ENCODE measurements around the gene NECAP2. TPM values are rescaled to one million over a fixed set of nuclear protein-coding genes. Genes with fewer than 3 reads are reported as not detected.

The NECAP2 gene
- polyA plus RNA-seq, 3 donors from 2014 or later, result 108 to 141 (median 124) TPM

- H3K27me3 Mint-ChIP-seq (ENCODE audit: low read depth in 3 of 3), result peaks cover 4 to 19% (median 7%) of the 10 kb centered on the region in 3 donors
- no peak overlapping the region for H3K27ac Mint-ChIP-seq
- no peaks in the 10 kb centered on the region for H3K9me3 Mint-ChIP-seq
- DNase-seq, result no peak
- no peaks in the 10 kb centered on the region for H3K36me3 Mint-ChIP-seq
- peak overlapping the region; percentile 12 to 26 (median 15) for H3K4me3 Mint-ChIP-seq
- peaks cover 26 to 40% of the 10 kb centered on the region in 2 donors for H3K4me1 Mint-ChIP-seq
These were observed 1.6 kb upstream of the NECAP2 start for GRCh38 chr1:16438924-16439323.

- no peak for DNase-seq
- Mint-ChIP-seq H3K36me3 (peaks cover 0 to 5% (median 0%) of the 10 kb centered on the region in 3 donors), H3K4me1 (peaks cover 29 to 47% of the 10 kb centered on the region in 2 donors)
These were observed 424 bp upstream of the NECAP2 start for GRCh38 chr1:16440131-16440469.

GRCh38 chr1:16441282-16441665 is 750 bp downstream of the NECAP2 start:
- Mint-ChIP-seq H3K4me1 (peaks cover 31 to 47% of the 10 kb centered on the region in 2 donors), H3K27me3 (ENCODE audit: low read depth in 3 of 3) (peaks cover 4 to 17% (median 7%) of the 10 kb centered on the region in 3 donors), H3K4me3 (peak overlapping the region; percentile 91 to 94 (median 92)), H3K9me3 (no peaks in the 10 kb centered on the region), H3K27ac (peak overlapping the region; percentile 87 to 95 (median 90)), H3K36me3 (peaks cover 0 to 5% (median 0%) of the 10 kb centered on the region in 3 donors)
- no peak for DNase-seq

More at GRCh38 chr1:16440131-16440469, 424 bp upstream of the NECAP2 start:
- Mint-ChIP-seq H3K27ac (peak overlapping the region; percentile 87 to 95 (median 90)), H3K4me3 (peak overlapping the region; percentile 91 to 94 (median 92)), H3K27me3 (ENCODE audit: low read depth in 3 of 3) (peaks cover 4 to 17% (median 7%) of the 10 kb centered on the region in 3 donors), H3K9me3 (no peaks in the 10 kb centered on the region)

- Mint-ChIP-seq H3K9me3 (no peaks in the 10 kb centered on the region), H3K36me3 (peaks cover 0 to 5% (median 0%) of the 10 kb centered on the region in 3 donors), H3K4me3 (peak overlapping the region; percentile 52 to 94 (median 91)), H3K27ac (peak overlapping the region in 4 of 6 donors; percentile 66 to 95 (median 88)), H3K4me1 (peaks cover 31 to 49% of the 10 kb centered on the region in 2 donors), H3K27me3 (ENCODE audit: low read depth in 3 of 3) (peaks cover 4 to 17% (median 7%) of the 10 kb centered on the region in 3 donors)
- DNase-seq, result no peak
These were observed 1.7 kb downstream of the NECAP2 start for GRCh38 chr1:16442265-16442664.

GRCh38 chr1:16442941-16443340 is 2.4 kb downstream of the NECAP2 start:
- no peak for DNase-seq
- Mint-ChIP-seq H3K4me3 (peak overlapping the region; percentile 30 to 67 (median 54)), H3K27ac (peak overlapping the region in 5 of 6 donors; percentile 17 to 74 (median 61)), H3K36me3 (peaks cover 0 to 9% (median 0%) of the 10 kb centered on the region in 3 donors), H3K9me3 (no peaks in the 10 kb centered on the region), H3K27me3 (ENCODE audit: low read depth in 3 of 3) (peaks cover 4 to 17% (median 7%) of the 10 kb centered on the region in 3 donors), H3K4me1 (peaks cover 34 to 52% of the 10 kb centered on the region in 2 donors)

GRCh38 chr1:16443975-16444770 is 3.6 kb downstream of the NECAP2 start:
- H3K27me3 Mint-ChIP-seq (ENCODE audit: low read depth in 3 of 3), result peaks cover 4 to 17% (median 7%) of the 10 kb centered on the region in 3 donors

GRCh38 chr1:16445052-16445451 is 4.5 kb downstream of the NECAP2 start:
- Mint-ChIP-seq H3K9me3 (no peaks in the 10 kb centered on the region), H3K27ac (no peak overlapping the region), H3K36me3 (peaks cover 11 to 28% (median 16%) of the 10 kb centered on the region in 3 donors), H3K27me3 (ENCODE audit: low read depth in 3 of 3) (peaks cover 4 to 17% (median 6%) of the 10 kb centered on the region in 3 donors), H3K4me3 (no peak overlapping the region), H3K4me1 (peaks cover 36 to 62% of the 10 kb centered on the region in 2 donors)
- no peak for DNase-seq

More at GRCh38 chr1:16443975-16444770, 3.6 kb downstream of the NECAP2 start:
- Mint-ChIP-seq H3K4me1 (peaks cover 34 to 56% of the 10 kb centered on the region in 2 donors), H3K36me3 (peaks cover 6 to 19% (median 7%) of the 10 kb centered on the region in 3 donors), H3K27ac (peak overlapping the region in 1 of 6 donors; percentile 29), H3K4me3 (no peak overlapping the region), H3K9me3 (no peaks in the 10 kb centered on the region)
- no peak for DNase-seq

- H3K36me3 Mint-ChIP-seq, result peaks cover 15 to 32% (median 18%) of the 10 kb centered on the region in 3 donors
- DNase-seq, result no peak
- H3K27ac Mint-ChIP-seq, result no peak overlapping the region
- H3K4me1 Mint-ChIP-seq, result peaks cover 29 to 58% of the 10 kb centered on the region in 2 donors
- H3K27me3 Mint-ChIP-seq (ENCODE audit: low read depth in 3 of 3), result peaks cover under 1 to 7% (median 2%) of the 10 kb centered on the region in 3 donors
- no peak overlapping the region for H3K4me3 Mint-ChIP-seq
- no peaks in the 10 kb centered on the region for H3K9me3 Mint-ChIP-seq
These were observed 5.6 kb downstream of the NECAP2 start for GRCh38 chr1:16446116-16446515.

- DNase-seq, result no peak
- H3K27ac Mint-ChIP-seq, result peak overlapping the region in 1 of 6 donors; percentile 68
- H3K36me3 Mint-ChIP-seq, result peaks cover 25 to 41% (median 26%) of the 10 kb centered on the region in 3 donors
- no peak overlapping the region for H3K4me3 Mint-ChIP-seq
- no peaks in the 10 kb centered on the region for H3K9me3 Mint-ChIP-seq
- H3K27me3 Mint-ChIP-seq (ENCODE audit: low read depth in 3 of 3), result peaks cover 0 to 1% (median 0%) of the 10 kb centered on the region in 3 donors
- peaks cover 18 to 47% of the 10 kb centered on the region in 2 donors for H3K4me1 Mint-ChIP-seq
These were observed 7.1 kb downstream of the NECAP2 start for GRCh38 chr1:16447641-16448040.

GRCh38 chr1:16449065-16449464 is 8.5 kb downstream of the NECAP2 start:
- Mint-ChIP-seq H3K4me1 (peaks cover 13 to 34% of the 10 kb centered on the region in 2 donors), H3K4me3 (no peak overlapping the region)

GRCh38 chr1:16449666-16450065 is 9.1 kb downstream of the NECAP2 start:
- no peak overlapping the region for H3K4me3 Mint-ChIP-seq
- no peak for DNase-seq
- peak overlapping the region in 3 of 6 donors; percentile 12 to 62 (median 30) for H3K27ac Mint-ChIP-seq
- H3K9me3 Mint-ChIP-seq, result no peaks in the 10 kb centered on the region
- peaks cover 11 to 29% of the 10 kb centered on the region in 2 donors for H3K4me1 Mint-ChIP-seq
- peaks cover 0 to 1% (median 0%) of the 10 kb centered on the region in 3 donors for H3K27me3 Mint-ChIP-seq (ENCODE audit: low read depth in 3 of 3)
- peaks cover 25 to 38% (median 26%) of the 10 kb centered on the region in 3 donors for H3K36me3 Mint-ChIP-seq

More at GRCh38 chr1:16449065-16449464, 8.5 kb downstream of the NECAP2 start:
- DNase-seq, result no peak
- H3K27ac Mint-ChIP-seq, result peak overlapping the region in 5 of 6 donors; percentile 12 to 76 (median 37)
- no peaks in the 10 kb centered on the region for H3K9me3 Mint-ChIP-seq
- peaks cover 25 to 41% (median 26%) of the 10 kb centered on the region in 3 donors for H3K36me3 Mint-ChIP-seq
- H3K27me3 Mint-ChIP-seq (ENCODE audit: low read depth in 3 of 3), result peaks cover 0 to 1% (median 0%) of the 10 kb centered on the region in 3 donors

GRCh38 chr1:16450863-16451481 is 10.4 kb downstream of the NECAP2 start:
- Mint-ChIP-seq H3K27ac (peak overlapping the region in 4 of 6 donors; percentile 1 to 68 (median 10)), H3K4me3 (no peak overlapping the region), H3K36me3 (peaks cover 25 to 43% (median 26%) of the 10 kb centered on the region in 3 donors), H3K4me1 (peaks cover 10 to 29% of the 10 kb centered on the region in 2 donors), H3K27me3 (ENCODE audit: low read depth in 3 of 3) (peaks cover 0 to 1% (median 0%) of the 10 kb centered on the region in 3 donors), H3K9me3 (no peaks in the 10 kb centered on the region)
- no peak for DNase-seq

- Mint-ChIP-seq H3K4me3 (no peak overlapping the region), H3K4me1 (peaks cover 11 to 35% of the 10 kb centered on the region in 2 donors), H3K27me3 (ENCODE audit: low read depth in 3 of 3) (peaks cover 0 to 2% (median 0%) of the 10 kb centered on the region in 3 donors), H3K36me3 (peaks cover 26 to 43% (median 29%) of the 10 kb centered on the region in 3 donors), H3K9me3 (no peaks in the 10 kb centered on the region), H3K27ac (peak overlapping the region in 2 of 6 donors; percentile 19 to 29)
- DNase-seq, result no peak
These were observed 11.5 kb downstream of the NECAP2 start for GRCh38 chr1:16451841-16452528.

Data from immature natural killer cell (primary cell).